AG08396 (cell line): ENCODE measurements around the gene ACOXL.

Source experiments
- DNase-seq: peaks from one replicate; pipeline ENCODE4 v3.0.0; 2012; ENCODE audit warnings: low spot score, mixed read lengths

The ACOXL gene

DNA sequence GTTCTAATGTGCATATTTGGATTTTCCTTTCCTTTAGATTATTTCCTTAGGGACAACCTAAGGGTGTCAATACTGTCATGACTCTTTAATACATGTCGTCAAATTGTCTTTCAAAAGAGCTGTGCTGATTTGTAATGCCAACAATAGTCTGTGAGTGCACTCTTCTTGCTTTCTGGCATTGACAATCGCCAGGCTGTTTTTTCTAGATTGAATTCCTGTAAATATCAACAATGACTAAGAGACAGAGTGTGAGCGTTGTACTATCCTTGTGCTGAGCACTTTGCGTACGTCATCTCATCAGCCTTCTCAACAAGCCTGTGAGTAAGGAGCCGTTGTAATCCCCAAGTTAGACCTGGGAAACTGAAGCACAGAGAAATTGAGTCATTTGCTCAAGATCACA lies 96.0 kb downstream of the ACOXL start:
- no peak for DNase-seq

DNA sequence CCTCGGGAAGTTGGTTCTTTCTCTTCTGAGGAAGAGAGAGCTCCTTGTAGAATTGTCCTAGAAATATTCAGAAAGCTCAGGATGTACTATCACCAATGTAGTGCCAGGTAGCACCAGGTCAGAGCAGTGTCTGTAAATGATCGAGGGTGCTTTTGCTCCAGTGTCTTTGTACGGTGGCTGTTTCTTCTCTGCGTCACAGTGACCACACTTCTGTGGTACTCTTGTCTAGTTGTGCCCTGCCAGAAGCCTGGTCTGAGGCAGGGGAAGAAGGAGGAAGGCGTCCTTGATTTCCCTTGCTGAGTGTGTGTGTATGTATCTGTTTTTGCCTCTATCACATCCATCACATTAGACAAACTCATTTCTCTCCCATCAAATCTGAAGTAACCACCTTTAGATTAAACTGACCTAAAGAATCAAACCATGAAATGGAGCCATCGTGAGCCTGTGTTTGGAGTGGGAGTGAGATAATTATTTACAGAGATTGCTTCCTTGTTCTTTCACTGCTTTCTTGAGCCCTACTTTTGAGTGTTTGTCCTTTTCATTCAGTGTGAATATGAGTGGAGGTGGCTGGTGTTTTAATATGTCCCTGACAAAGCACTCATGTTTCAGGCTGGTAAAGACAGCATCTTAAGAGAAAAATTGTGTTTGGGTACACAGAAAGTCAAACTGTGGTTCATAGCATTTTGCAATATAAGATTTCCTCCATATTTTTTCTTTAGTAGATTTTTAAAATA lies 97.2 kb downstream of the ACOXL start:
- DNase-seq, result no peak

DNA sequence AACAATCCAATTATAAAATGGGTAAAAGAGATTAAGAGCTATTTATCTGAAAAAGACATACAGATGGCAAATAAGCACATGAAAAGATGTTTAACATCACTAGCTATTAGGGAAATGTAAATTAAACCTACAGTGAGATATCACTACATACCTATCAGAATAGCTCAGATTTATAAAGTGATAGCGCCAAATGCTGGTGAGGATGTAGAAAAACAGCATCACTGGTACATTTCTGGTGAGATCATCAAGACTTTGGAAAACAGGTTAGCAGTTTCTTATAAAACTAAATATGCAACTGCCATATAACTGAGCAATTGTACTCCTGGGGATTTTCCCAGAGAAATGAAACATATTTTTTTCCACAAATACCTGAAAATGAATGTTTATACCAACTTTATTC lies 100.4 kb downstream of the ACOXL start:
- DNase-seq, result no peak

DNA sequence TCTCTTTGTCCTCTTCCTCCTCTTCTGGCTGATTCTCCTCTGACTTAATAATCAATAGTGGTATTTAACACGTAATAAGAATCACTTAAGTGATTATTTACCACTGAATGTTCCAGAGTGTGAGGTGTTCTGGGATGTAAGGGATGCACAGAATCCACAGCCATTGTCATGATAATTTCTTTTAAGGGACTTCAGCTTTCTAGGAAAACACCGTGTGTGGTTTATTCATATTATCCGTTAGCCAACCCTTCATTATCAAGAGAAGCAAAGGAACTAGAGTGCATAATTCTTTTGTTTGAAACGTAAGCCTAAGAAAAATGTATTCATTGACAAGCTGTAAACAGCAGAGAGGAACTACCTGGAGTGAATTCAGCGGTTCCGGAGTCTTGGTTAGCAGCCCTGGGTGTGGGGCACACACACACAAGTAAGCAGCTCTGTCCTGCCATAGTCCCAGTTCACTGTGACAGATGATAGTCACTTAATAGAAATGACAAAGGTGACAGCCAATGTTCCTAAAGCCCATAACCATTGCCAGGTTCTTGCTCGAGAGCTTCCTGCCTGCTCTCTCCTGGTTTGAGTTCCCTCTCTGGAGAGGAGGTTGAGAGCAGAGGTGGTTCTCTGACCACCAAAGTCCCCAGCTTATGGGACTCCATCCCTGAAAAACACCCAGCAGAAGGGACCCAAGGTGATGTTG lies 101.9 kb downstream of the ACOXL start:
- no peak for DNase-seq

DNA sequence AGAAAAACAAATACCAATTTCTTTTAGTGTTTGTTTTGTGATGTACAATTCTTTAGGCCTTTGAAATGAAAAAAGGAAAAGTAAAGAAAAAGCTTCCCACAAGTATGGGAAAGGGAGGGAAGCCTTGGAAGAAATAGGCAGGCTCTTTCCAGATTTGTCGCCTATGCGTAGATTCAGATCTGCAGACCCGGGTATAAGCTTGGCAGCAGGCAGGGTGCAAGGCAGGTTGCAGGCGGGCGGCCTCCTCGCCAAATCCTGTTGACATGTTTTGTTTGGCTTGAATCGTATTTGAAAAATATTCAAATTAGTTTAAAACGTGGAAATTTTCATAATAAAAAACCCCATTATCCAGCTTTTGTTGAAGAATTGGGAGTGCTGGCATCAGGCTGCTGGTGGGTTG lies 104.3 kb downstream of the ACOXL start:
- no peak for DNase-seq

DNA sequence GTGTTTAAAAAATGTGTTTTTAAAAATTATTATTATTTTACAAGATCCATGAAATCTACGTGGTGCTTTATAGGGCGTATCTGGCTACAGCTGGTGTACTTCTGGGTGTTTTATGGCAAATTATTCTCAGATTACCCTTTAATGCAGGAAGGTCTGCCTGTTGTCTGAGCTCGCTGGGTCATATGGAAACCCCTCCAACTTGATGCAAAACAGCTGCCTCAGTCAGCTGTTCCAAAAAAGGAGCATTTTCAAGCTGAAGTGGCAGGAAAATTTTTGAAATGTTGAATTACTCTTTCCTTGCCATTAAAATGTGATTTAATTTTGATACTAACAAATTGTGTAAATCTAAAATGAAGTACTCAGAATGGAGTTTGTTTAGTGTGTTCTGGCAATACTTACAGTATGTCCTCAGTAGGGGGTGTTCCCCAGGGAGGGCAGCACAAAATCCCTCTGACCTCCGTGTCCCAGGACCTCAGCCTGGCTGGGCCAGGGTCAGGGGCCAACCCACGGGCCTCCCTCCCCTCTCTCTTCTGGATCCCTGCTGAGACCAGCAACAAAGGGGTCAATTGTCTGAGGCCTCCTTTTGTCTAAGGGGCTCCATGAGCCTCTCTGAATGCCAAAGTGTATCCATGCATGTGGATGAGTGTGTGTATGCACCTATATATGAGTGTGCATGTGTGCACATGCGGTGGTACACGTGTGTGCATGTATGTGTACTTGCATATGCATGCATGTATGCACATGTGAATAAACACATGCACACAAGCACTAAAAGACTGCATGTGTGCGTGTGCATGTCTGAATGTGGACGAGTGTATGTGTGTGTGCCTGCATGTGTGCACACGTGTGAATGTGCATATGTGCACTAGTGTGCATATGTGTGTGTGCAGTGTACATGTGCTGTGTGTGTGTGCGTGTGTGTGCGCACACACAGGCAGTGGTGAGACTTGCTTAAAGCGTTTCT lies 105.4 kb downstream of the ACOXL start:
- no peak for DNase-seq

DNA sequence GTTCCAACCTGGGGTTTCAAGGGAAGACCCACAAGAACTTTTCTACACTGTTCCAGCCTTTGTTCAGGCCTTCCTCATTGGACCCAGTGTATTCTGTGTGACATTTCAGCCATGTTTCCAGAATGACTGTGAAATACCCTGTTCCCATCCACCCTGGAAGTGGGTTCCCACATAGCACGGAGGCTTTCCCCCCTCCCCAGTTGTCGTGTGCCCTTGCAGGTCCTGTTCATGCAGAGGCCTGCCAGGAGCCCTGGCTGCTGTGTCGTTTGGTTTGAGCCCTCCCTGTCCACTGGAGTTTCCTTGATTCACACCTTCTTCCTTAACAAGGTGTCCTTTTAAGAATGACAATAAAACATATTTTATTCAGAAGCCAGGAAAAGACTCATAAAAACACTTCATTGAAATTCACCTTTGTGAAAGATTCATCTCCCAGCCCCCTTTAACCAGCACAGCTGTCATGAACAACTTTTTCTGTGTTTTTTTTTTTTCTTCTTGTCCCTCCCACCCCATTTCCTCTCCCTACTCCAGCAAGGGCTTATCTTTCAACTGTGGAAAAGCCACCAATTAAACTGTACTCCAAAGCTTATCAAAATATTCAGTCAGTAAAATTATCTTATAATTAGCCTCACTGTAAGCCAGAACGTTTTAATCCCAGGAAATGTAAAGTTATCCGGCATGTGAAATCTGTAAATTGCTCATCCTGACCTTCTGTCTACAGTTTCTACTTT lies 106.4 kb downstream of the ACOXL start:
- no peak for DNase-seq

DNA sequence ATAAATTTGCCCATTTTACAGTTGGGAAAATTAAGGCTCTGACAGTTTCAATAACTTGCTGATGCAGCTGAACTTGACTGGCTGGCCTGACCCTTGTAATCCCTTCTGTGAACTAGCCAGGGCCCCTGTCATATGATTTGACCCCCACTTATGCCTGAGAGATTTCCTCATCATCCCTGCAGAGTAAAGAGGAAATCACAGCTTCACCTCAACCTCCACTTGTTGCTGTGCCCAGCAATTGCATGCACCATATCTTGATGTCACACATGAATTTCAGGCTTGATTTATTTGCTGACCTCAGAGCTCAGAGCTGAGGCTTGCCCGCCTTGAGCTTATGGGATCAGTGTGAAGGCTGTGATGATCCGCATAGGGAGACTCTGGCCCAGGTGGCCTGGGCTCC lies 108.1 kb downstream of the ACOXL start:
- no peak for DNase-seq

DNA sequence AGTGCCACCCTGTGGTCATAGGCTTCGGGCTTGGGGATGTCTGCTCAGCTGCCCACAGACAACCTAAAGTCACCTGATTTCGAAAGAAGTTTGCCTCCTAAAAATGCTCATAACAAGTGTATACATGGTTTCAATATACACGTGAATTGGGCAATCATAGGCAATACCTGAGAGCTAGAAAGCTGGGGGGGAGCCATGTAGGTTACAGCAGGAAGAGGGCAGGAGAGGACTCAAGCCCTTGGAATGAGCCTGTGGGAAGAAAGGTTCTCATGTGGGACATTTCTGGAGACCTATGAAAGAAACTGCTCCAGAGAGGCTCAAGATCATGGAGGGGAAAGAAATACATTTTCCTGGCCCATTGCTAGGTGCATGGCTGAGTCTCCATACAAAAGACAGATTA lies 109.7 kb downstream of the ACOXL start:
- DNase-seq, result no peak

DNA sequence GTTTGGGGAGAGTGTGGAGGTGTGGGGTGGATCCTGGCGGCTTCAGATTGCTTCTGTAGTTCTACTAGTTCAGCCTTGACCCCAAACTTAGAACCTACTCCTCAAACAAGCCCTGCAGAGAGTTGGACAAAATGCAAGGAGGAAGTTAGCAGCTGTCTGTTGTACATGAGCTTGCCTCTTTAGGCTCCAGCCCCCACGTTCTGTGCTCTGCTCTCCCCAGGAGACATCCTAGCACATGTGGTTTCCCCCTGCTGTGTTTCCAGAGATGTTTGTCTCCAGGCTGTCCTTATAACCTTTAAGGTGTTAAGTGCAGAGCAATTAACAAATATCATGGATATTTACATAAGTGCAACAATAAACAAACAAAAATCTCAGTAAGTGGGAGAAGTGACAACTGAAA lies 111.1 kb downstream of the ACOXL start:
- DNase-seq, result no peak

DNA sequence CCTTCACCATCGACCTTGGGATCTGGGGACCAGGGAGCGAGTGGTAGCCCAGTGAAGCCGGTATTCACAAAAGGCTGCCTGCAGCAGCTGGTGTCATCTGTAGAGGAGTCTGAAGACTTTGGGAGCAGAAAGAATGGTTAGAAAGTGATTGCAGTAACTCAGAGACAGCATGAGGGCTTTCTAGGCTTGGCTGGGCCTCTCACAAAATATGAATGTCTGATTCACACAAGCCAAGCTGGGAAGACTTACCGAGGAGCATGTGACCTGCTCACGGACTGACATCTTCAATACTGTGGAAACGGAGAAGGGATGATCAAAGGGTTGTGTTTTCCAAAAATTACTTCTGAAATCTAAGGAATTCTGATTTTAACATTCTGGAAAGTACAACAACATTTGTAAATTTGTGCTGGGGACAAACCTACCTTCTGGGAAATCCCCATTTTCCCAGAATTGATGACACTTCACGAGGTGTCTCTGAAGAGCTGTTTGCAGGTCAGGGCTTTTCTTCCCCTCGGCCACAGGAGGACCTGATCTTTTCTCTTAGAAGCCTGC lies 111.7 kb downstream of the ACOXL start:
- DNase-seq, result no peak

DNA sequence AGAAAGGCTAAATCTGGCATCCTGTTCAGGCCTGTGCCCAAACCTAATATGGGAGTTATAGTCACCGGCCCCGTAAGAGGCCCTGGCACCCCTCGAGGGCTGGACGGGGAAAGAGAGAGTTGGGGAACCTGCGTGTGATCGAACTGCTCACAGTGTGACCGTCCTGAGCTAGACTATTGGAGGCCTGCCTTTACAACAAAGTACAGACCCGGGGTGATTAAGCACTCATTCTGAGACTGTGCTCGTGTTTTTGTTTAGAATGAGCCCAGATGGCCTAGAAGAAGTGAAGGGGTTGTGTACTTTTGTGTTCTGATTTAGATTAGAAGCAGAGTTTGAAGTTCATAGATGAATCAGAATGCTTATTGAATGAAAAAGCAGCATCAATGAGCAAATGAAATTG lies 115.3 kb downstream of the ACOXL start:
- no peak for DNase-seq

DNA sequence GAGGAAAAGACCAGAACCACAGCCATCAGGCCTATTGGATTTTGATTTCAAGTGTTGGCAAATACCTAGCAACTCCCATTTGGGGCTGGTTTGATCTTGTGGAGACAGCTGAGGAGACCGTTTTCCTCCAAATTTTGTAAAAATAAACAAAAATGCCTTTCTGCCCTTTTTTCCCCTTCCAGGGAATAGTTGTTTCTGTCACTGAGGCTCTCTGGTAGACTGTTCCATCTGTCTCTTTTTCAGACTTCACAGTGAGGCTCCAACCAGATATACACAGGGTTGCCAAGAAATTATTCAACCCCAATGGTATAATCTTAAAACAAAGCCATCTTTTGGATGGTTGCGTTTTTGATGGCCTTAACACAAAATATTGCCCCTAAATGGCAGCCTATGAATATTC lies 115.7 kb downstream of the ACOXL start:
- DNase-seq, result no peak

DNA sequence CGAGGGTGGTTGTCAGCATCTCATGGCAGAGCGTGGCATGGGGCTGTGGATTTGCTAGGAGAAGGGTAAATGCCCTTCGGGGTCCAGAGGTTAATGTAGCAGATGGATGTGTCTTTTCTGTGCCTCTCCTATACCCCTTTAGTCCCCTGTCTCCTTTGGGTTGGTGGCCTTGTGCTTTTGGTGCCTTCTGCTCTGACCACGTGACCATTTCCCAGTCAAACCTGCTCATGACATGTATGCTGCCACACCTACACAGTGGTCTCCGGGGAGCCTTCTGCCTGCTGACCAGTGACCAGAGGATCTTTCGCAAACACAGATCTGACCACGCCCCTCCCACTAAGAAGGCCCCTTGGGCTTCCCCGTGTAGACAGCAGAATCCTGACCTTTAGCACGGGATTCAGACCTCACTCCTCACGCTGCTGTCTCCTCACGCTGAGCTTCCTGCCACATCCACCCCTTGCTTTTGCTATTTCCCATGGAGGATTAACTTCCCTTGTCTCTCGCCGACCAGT lies 116.2 kb downstream of the ACOXL start:
- no peak for DNase-seq

DNA sequence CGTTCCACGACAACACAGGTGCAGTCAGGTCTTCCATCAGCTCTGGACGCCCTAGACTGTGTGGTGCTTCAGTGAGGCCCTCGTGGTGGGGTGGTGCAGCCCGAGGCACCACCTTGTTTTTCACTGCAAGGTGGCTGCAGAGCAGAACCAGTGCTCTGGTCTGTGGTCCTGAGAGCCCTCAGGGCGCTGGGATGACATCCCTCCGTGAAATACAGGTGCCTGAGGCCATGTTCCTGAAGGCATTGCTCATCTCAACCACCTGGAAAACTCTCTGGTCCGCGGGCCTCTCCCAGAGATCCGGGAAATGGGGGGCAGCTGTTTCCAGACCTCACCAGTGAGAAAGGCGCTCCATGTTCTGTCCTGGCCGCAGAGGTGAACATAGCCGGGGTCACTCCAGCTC lies 119.2 kb downstream of the ACOXL start:
- no peak for DNase-seq

DNA sequence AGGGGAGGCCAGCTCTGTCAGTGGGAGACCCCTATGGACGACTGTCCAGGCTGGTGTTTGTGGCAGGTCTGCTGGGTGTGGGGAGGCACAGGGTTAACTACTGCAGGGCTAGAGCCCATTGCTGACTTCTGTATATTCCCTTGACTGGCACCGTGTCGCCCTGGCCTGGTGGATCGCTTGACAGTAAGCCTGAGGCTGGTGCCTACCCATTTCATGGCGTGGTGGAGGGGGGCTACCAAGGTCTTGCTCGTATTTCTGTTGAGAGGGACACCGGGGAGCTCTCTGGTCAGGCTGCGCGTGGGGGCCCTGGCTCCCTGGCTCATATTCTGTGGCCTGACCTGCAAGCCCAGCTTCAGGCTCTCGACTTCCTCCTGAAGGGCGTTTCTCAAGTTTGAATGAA lies 119.7 kb downstream of the ACOXL start:
- DNase-seq, result no peak

DNA sequence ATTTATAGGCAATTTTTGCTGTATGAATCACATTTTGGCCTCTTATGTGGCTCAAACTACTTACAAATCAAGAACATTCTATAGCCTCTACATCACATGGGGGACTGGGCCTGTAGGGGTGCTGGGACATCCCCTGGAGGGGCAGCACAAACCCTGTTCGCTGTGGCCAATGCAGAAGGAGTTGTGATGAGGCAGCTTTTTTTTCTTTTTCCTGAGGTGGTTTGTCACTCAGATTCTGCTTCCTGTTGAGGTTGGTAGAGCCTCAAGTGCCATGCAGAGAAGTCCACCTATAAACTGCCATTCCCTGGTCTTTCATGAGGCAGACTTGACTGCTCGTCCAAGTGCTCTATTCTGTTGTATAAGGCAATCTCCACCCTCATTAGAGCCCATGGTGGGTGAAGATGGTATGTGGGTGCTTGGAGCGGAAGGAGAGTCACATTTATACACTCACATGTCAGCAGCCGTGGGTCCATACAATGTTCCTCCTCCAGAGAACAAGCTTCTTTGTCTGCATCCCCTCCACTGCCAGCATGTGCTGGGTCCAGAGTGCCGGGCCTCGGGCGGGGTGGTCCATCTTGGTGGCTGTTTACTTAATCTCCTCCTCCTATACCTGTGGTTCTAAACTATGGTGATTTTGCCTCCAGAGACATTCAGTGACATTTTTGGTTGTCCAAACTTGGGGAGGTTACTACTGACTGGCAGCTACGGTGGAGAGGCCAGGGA lies 120.3 kb downstream of the ACOXL start:
- DNase-seq, result no peak

DNA sequence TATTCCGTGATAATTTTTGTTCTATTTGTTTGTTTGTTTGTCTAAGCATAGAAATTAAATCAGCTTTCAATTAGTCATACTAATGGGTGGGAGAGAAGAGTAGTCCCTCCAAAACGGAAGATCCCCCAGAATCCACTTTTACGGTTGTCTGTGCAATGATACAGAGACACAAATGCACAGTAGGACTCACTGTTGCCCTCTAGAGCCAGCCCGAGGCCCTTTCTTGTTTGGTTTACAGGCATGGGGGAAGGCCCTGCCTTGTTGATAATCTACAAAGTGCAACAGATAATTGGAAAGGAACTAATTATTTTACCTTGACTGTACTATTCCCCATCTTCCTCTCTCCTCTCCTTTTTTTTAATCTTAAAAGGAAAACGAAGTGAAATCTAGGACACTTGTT lies 121.1 kb downstream of the ACOXL start:
- DNase-seq, result peak; percentile 35

DNA sequence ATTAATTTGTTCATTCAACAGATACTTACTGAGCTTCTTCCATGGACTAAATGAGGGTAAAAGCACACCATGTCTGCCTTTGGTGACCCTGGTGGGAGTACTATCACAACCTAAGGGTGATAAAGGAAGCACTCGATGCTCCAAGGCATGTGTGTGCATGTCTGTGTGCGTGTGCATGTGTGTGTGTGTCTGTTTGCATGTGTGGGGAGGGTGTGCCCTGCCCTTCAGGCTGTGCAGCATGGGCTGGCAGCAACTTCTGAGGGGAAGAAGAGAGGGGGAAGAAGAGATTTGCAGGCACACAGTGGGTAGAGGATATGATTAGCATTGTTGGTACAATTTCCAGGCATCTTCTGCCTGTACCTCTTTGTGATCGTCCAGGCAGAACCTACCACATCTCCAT lies 121.6 kb downstream of the ACOXL start:
- DNase-seq, result no peak

DNA sequence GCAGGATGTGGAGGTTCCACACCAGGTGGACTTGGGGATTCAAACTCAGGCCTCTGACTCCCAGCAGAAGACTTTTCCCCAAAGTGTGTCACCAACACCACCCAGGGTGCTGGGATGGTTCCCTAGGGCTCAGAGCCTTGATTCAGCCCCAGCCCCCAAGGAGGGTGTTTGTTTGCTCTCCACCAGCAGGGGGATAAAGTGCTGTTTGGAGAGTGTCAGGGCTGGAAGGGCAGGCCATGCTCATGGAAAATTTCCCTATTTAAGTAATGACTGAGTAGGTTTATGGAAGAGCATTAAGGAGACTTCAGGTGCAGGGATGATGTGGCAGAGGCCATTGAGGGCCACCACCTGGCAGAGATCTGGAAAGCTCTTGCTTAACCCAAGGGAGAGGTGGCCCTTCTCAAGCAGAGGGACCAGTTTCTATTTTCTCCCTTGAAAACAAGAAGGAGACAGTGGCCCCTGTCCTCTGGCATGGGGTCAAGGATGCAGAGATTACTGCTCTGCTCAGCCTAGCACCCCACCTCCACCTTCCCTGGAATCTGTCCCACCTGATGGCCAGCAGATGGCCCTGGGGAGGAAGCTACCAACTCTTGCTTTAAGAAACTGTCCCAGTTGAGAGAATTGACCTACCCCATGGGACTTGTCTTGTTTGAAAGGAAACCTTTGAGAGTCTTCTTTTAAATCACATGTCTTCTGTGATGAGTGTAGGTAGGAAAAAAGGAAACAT lies 122.1 kb downstream of the ACOXL start:
- DNase-seq, result no peak
